Calu3 (cell line): ENCODE results near the gene RASSF6. TPM values are rescaled to one million over a fixed set of nuclear protein-coding genes. Genes with fewer than 3 reads are reported as not detected.

Source experiments
- BruUV-seq: library from RNA; stranded (reverse); fragments of 400-500 nt; replicated peaks from 2 replicates; lab custom pipeline; 2021; lab: Mats Ljungman, UMichigan
- CTCF ChIA-PET: fragments of 300-600 bp; sonication (Branson Sonifier 250); formaldehyde crosslinking; loops from one replicate; lab custom pipeline; 2022; ENCODE audit warnings: antibody characterized with exemption; lab: Charles Lee
- DNase-seq: peaks from one replicate; pipeline ENCODE4 v3.0.0; 2022
- H3K27ac Mint-ChIP-seq: one replicate; pipeline ENCODE4 v1.8.0; 2022; ENCODE audit warnings: mixed read lengths; ENCODE audit not compliant: unreplicated experiment
- H3K27me3 Mint-ChIP-seq: one replicate; pipeline ENCODE4 v1.8.0; 2022; ENCODE audit warnings: mixed read lengths; ENCODE audit not compliant: unreplicated experiment
- H3K36me3 Mint-ChIP-seq: one replicate; pipeline ENCODE4 v1.8.0; 2022; ENCODE audit warnings: mild to moderate bottlenecking, moderate library complexity, mixed read lengths; ENCODE audit not compliant: insufficient read depth, unreplicated experiment
- H3K4me1 Mint-ChIP-seq: one replicate; pipeline ENCODE4 v1.8.0; 2022; ENCODE audit warnings: mild to moderate bottlenecking, low read depth, mixed read lengths; ENCODE audit not compliant: unreplicated experiment
- H3K4me3 Mint-ChIP-seq: one replicate; pipeline ENCODE4 v1.8.0; 2022; ENCODE audit warnings: mild to moderate bottlenecking, low read depth, moderate library complexity, mixed read lengths; ENCODE audit not compliant: unreplicated experiment
- H3K9me3 Mint-ChIP-seq: one replicate; pipeline ENCODE4 v1.8.0; 2022; ENCODE audit warnings: low read depth, mixed read lengths; ENCODE audit not compliant: unreplicated experiment
- intact Hi-C: fragments of 100-400 bp; cut with micrococcal nuclease; formaldehyde crosslinking; loops from one replicate; pipeline ENCODE4 v1.10.0; 2022; ENCODE audit not compliant: unreplicated experiment
- total RNA-seq: library from RNA; stranded (reverse); gene quantifications from 2 replicates; pipeline ENCODE4 v1.2.3, GENCODE V29; 2022
- TF ChIP-seq, protein P1 (sequence below): fragments of 200-600 bp; IDR thresholded peaks from one replicate; pipeline ENCODE4 v1.8.0; 2022; ENCODE audit warnings: antibody characterized with exemption; ENCODE audit not compliant: unreplicated experiment

Gene RASSF6
- total RNA-seq, 1 experiment from 2014 or later: 12.8 TPM

DNA sequence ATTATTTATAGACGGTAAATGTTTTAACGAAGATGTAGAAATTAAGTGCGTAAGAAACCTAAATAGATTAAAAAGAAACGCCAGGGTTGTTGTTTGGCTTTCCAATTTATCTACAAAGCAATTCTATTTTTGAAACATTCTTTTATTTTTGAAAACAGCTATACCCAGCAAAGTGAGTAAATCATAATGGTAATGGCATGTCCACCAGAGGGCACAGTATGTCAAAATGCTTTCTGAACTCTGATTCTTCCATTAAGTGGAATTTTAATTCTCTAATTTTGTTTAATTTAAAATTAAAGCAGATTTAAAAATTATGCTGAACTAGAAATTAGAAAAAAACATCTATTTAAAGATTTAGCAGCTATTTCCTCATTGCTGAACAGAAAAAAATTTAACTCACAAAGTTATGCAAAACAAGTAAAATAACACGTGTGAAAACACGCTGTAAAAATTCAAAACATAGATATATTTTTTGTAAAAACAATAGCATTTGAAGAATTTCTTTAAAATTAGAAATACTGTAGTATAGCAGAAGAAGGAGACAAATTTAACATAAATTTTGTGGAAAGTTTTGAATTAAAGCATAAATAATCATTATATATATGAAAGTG is 26.5 kb downstream of the RASSF6 start:
- no peaks in the 10 kb centered on the region for H3K9me3 Mint-ChIP-seq
- peaks cover 21% of the 10 kb centered on the region for H3K4me1 Mint-ChIP-seq
- H3K27me3 Mint-ChIP-seq: no peaks in the 10 kb centered on the region
- no peak overlapping the region for H3K4me3 Mint-ChIP-seq
- H3K36me3 Mint-ChIP-seq: peaks cover 11% of the 10 kb centered on the region
- no TSS peak for BruUV-seq
- DNase-seq: no peak
- intact Hi-C loops: loop anchor here (1.0 to 10.0 kb wide), 2 partner anchors 60 to 541 kb away; no protein-coding TSS in a partner anchor
- TF ChIP-seq, protein P1, sequence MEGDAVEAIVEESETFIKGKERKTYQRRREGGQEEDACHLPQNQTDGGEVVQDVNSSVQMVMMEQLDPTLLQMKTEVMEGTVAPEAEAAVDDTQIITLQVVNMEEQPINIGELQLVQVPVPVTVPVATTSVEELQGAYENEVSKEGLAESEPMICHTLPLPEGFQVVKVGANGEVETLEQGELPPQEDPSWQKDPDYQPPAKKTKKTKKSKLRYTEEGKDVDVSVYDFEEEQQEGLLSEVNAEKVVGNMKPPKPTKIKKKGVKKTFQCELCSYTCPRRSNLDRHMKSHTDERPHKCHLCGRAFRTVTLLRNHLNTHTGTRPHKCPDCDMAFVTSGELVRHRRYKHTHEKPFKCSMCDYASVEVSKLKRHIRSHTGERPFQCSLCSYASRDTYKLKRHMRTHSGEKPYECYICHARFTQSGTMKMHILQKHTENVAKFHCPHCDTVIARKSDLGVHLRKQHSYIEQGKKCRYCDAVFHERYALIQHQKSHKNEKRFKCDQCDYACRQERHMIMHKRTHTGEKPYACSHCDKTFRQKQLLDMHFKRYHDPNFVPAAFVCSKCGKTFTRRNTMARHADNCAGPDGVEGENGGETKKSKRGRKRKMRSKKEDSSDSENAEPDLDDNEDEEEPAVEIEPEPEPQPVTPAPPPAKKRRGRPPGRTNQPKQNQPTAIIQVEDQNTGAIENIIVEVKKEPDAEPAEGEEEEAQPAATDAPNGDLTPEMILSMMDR: no peak
- CTCF ChIA-PET: interaction anchor here (0.9 to 1.2 kb wide), 2 partner anchors 9 to 60 kb away, joined by 3 read pairs; no protein-coding TSS in a partner anchor
- no peak overlapping the region for H3K27ac Mint-ChIP-seq

DNA sequence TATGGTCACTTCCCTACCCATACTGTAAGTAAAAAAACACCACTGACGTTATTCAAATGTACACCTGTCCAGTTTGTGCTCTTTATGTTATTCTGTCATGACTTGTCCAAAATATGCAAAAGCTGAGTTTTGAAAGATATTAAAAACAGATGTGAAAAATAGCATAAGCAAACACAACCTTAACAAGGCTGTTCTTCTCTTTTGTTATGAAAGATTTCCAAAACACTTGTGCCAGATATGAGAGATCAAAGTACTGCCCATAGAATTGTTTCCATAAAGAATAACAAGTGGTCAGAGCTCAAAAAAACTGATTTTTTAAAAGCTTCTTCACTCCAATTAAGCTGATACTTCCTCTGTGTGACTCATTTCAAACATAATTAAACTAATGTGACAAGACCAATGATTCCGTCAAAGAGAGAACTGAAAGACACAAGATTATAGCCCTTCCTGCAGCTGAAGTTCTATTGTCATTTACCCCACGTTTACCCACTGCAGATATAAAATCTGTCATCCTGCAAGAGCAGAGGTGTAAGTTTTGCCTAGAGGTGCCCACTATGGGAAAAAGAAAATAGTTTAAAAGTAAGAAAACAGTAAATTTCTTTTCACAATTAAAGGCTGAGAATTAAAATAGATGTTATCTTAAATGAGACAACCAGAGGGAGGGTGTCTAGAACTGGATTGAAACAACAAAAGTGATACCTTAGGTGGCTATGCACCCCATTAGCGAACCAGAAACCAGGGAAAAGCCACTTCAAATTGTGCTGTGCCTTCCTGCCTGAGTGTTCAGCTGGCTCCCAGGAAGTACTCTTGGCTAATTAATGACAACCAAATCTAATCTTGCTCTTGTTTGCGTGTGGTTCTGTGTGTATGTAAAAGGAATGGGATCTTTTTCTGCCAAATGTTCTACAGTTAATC is 30.1 kb downstream of the RASSF6 start:
- intact Hi-C loops: loop anchor here (10.0 kb wide), 1 partner anchor 545 kb away; no protein-coding TSS in a partner anchor
- TF ChIP-seq, protein P1: no peak
- CTCF ChIA-PET: interaction anchor here (0.6 to 1.2 kb wide), 2 partner anchors 64 to 1566 kb away, joined by 3 to 5 read pairs; no protein-coding TSS in a partner anchor
- BruUV-seq: no TSS peak
- DNase-seq: no peak
- Mint-ChIP-seq H3K4me1 (peaks cover 19% of the 10 kb centered on the region), H3K4me3 (no peak overlapping the region), H3K27me3 (no peaks in the 10 kb centered on the region), H3K27ac (peak overlapping the region; percentile 54), H3K9me3 (no peaks in the 10 kb centered on the region), H3K36me3 (peaks cover 9% of the 10 kb centered on the region)

DNA sequence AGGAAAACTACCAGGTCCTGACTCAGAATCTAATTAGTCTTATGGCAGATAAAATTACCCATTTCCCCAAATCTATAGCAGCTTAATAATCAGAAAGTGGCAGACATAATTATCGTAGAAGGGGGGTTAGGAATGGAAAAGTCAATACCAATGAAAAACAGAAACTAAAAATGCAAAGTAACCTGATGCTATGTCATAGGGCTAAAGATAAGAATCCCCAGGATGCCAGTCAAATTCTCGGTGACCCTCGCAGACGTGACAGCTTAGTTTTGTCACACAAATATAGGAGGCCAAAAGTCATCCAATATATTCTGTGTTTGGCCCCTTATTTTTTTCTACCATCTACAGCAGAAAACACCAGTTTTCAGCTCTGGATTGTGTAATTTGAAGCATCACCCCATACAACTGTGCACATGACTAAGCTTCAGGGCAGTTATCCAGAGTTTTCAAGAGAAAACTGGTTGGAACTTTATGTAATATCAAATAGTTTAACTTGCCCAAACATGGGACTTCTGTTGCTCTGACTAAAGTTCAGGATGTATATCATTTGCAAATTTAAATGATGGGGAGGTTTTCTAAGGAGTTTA is 30.9 kb downstream of the RASSF6 start:
- Mint-ChIP-seq H3K9me3 (no peaks in the 10 kb centered on the region), H3K36me3 (peaks cover 9% of the 10 kb centered on the region), H3K4me1 (peaks cover 19% of the 10 kb centered on the region), H3K27ac (peak overlapping the region; percentile 54), H3K27me3 (no peaks in the 10 kb centered on the region), H3K4me3 (no peak overlapping the region)
- intact Hi-C loops: no loop called here
- TF ChIP-seq, protein P1: no peak
- CTCF ChIA-PET: interaction anchor here (0.6 to 1.2 kb wide), 2 partner anchors 64 to 1565 kb away, joined by 3 to 5 read pairs; no protein-coding TSS in a partner anchor
- DNase-seq: no peak
- no TSS peak for BruUV-seq

DNA sequence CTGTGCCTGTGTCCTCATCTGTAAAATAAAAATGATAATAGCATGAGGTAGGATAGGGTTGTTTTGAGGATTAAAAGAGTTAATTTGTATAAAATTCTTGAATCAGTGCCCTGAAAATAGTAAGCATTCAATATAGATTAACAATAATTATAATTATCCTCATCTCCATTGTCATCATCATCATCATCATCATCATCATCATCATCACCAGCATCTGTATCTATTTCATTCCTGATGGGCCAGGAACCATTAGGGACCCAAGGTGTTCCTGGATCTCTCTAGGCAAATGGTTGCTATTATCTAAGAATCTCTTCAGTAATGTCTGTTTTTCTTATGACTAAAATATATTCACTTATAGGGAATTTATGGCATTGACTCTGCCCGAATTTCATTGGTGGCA is 31.6 kb downstream of the RASSF6 start:
- Mint-ChIP-seq H3K9me3 (no peaks in the 10 kb centered on the region), H3K27ac (no peak overlapping the region), H3K36me3 (peaks cover 9% of the 10 kb centered on the region), H3K4me1 (peaks cover 19% of the 10 kb centered on the region), H3K27me3 (no peaks in the 10 kb centered on the region), H3K4me3 (no peak overlapping the region)
- intact Hi-C loops: no loop called here
- CTCF ChIA-PET: no interaction called here
- DNase-seq: no peak
- no TSS peak for BruUV-seq
- TF ChIP-seq, protein P1: no peak
